ENCODE data around the gene ZNF827.

ZNF827 gene

GRCh38 chr4:145829629-145830395 lies 108.8 kb downstream of the ZNF827 start:
- H3K4me3 ChIP-seq (ENCODE audit: low read depth, low read length) = peak overlapping the region; percentile 39
- peak; percentile 79 for DNase-seq (ENCODE audit: low read depth)
- TF ChIP-seq CTCF (IDR thresholded peaks at IDR 0.05; ENCODE audit: insufficient read depth, low read depth, low read length, missing control alignments) = no peak

- H3K4me3 ChIP-seq (ENCODE audit: low read depth, low read length) = peak overlapping the region; percentile 1; the same call in 1 of the 2 replicates
- DNase-seq (ENCODE audit: low read depth) = peak; percentile 86
- TF ChIP-seq CTCF (IDR thresholded peaks at IDR 0.05; ENCODE audit: insufficient read depth, low read depth, low read length, missing control alignments) = no peak
Measured at GRCh38 chr4:145828802-145829485, 109.7 kb downstream of the ZNF827 start.

- DNase-seq (ENCODE audit: low read depth) = no peak
- TF ChIP-seq CTCF (IDR thresholded peaks at IDR 0.05; ENCODE audit: insufficient read depth, low read depth, low read length, missing control alignments) = no peak
- no peak overlapping the region for H3K4me3 ChIP-seq (ENCODE audit: low read depth, low read length)
Measured at GRCh38 chr4:145827885-145828284, 110.7 kb downstream of the ZNF827 start.

- no peak for TF ChIP-seq CTCF (IDR thresholded peaks at IDR 0.05; ENCODE audit: insufficient read depth, low read depth, low read length, missing control alignments)
- no peak overlapping the region for H3K4me3 ChIP-seq (ENCODE audit: low read depth, low read length)
- DNase-seq (ENCODE audit: low read depth) = no peak
Measured at GRCh38 chr4:145825255-145825654, 113.4 kb downstream of the ZNF827 start.

- no peak for DNase-seq (ENCODE audit: low read depth)
- TF ChIP-seq CTCF (IDR thresholded peaks at IDR 0.05; ENCODE audit: insufficient read depth, low read depth, low read length, missing control alignments) = no peak
- H3K4me3 ChIP-seq (ENCODE audit: low read depth, low read length) = no peak overlapping the region
Measured at GRCh38 chr4:145824463-145824862, 114.2 kb downstream of the ZNF827 start.

GRCh38 chr4:145823743-145824142 lies 114.9 kb downstream of the ZNF827 start:
- H3K4me3 ChIP-seq (ENCODE audit: low read depth, low read length) = no peak overlapping the region
- peak; percentile 61 for DNase-seq (ENCODE audit: low read depth)
- TF ChIP-seq CTCF (IDR thresholded peaks at IDR 0.05; ENCODE audit: insufficient read depth, low read depth, low read length, missing control alignments) = no peak

Data from GM12865 (cell line).